HG03469 (cell line): Measurements from ENCODE around the gene RMC1.
"Not testable (repeated sequence)": the region's sequence is repeated elsewhere in the genome, so short reads cannot be mapped to it uniquely, and the experiment has no call there.

ENCODE experiments used
- ATAC-seq: cut with Tn5 transposase; IDR thresholded peaks from one replicate; pipeline ENCODE4 v1.9.1; 2021; ENCODE audit warnings: mild to moderate bottlenecking, moderate library complexity, moderate number of reproducible peaks; ENCODE audit not compliant: unreplicated experiment

Gene RMC1

GRCh38 chr18:23503038-23503962 is at the start of gene RMC1:
TSS of gene RMC1 (plus strand) at chr18:23503511. CDS start at chr18:23503619, 108 bp downstream.
- peak; percentile 58 for ATAC-seq

DNA sequence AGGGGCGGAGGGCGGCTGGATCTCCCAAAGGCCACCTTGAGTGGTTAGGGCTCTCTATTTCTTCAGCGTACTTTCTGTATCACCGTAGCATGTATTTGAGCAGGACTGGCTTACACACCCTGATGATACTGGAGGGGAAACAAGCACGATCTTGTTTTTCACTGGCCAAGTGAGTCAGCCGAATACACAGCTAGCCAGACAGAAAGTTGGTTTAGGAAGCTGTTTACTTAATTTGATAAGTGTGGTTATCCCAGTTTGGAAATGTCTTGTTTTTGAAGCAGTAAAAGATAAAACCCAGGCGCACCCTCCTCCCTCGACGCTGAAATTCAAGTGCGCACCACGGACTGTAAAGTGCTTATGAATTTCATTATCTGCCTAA is 49.6 kb upstream of the RMC1 start:
- no peak for ATAC-seq

DNA sequence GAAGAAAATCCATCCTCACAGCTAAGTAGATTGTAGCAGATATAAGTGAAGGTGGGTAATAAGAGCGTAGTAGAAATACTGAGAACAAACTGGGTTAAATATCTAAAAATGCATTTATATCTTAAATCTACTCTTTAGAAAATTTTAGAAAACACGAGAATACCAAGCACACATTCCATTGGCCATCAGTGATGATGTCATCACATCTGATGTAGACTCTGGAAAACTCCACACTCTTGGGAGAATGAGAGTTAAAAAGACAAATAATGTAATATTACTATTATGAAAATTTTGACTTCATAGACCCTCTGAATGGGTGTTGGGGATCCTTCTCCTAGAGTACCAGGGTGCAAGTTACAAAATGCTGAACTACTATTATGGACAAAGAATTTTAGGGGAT is 46.5 kb upstream of the RMC1 start:
- no peak for ATAC-seq

DNA sequence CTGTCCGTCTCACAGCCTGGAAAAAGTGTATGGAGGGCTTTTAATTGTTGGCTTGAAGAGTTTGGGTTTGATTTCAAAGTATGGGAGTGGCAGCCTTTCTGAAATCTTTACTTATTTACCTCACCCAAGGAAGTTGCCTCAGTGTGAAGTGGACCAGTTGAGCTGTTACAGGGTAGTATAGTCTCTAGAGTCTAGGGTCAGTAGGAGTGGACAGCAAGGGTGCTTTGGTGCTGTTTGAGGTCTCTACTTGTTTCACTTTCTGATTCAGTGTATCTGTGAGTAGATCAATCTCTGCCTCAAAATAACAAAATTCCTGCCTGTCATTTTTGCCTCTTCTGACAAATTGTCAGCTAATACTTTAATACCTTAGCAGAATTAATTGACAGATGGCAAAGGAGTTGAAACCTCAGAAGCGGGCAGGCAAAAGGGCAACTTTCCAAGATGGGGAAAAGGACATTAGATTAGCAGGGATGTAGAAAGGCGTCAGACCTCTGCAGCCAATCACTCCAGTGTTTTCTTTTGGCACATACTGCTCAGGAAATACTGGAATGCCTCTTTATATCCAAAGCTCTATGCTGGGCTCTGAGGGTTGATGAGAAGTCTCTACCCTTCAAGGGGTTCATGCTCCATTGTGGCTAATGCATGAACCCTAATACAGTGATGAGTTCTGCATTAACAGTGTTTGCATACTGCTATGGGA is 44.3 kb upstream of the RMC1 start:
- no peak for ATAC-seq

GRCh38 chr18:23459530-23459921 is 43.8 kb upstream of the RMC1 start:
- no peak for ATAC-seq

DNA sequence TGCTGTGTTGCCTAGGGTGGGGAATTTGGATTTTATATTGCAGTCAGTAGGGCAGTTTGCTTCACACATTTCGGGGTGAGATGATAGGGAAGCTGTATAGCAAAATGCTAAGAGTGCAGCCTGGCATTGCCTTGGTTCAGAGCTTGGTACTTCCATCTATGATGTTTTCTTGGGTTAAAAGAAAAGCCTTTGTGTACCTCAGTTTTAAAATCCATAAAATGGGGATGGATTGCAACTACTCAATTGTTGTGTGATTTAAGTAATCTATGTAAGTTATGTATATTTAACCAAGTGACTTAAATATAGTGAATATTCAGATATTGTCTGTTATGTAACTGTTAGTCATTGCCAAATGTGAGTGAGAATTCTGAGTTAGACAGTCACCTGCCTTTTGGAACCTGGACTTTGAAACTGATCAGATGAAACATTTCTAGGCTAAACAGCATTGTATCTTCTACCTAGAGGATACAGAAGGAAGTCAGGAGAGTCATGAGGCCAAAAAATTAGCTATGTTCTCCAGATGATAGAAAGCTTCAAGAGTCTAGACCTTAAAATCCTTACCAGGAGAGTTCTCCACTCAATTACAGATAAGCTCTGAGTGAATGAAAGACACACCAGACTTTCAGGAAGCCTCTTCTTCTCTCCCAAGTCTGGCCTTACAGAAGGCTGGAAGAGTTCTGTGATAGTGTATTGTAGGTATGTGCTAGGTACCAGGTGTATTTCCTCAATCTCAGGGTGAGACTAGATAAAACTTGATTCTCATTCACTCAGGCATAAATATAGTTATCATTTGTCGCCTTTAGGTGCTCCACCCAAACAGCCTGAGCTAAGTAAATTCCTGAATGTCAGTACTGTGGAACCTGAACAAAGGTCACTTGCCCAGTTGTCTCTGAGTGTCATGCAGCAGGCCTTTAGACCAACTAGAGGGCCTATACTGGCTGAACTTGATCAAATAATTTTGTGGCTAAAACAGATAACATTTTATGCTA is 42.7 kb upstream of the RMC1 start:
- ATAC-seq = no peak

DNA sequence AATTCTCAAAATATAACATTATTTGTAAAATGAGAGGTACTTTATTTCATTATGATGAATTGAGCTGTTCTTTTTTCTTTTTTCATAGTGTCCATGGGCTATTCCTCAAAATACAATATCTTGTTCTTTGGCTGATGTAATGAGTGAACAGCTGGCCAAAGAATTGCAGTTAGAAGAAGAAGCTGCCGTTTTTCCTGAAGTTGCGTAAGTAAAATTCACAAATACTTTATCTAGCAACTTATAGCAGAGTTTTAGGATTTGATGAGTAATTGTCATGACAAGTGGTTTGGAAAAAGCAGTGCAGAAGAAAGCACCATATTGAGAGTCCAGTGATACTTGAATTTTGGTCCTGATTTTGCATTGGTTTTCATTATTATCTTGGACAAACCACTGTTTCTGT is 40.4 kb upstream of the RMC1 start:
- no peak for ATAC-seq

GRCh38 chr18:23468753-23469459 is 34.4 kb upstream of the RMC1 start:
- ATAC-seq = no peak

- no peak for ATAC-seq
Observed at GRCh38 chr18:23470620-23471387, 32.5 kb upstream of the RMC1 start.

- ATAC-seq = no peak
Observed at GRCh38 chr18:23471486-23471885, 31.8 kb upstream of the RMC1 start.

DNA sequence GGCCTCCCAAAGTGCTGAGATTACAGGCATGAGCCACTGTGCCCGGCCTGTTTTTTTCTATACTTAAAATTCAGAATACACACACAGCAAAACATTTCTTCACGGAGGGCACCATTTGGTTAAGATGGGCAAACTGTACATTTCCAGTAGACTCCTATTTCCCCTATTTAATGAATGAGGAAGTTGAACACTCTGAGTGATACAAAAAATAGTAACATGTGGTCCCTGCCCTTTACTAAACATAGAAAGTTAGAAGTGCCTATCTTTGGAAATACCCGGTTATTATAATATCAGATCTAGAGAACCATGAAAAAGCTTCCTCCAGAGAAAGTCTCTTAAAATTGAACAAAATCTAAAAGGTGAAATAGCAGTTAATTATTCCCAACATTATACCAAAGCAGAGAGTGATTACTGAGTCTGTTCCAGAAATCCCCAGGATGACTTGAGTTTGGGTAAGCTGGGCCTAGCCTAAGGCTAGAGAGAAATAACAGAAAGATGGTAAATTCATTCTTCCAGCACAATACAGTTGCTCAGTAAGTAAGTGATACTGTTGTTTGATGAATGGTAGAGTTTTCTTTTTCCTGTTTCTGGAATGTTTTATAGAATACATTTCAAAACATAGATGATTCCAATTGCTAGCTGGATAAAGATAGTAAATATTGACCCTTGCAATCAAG is 23.3 kb upstream of the RMC1 start:
- ATAC-seq = peak; percentile 40

- no peak for ATAC-seq
Observed at GRCh38 chr18:23484561-23485182, 18.6 kb upstream of the RMC1 start.

- ATAC-seq = no peak
Observed at GRCh38 chr18:23485386-23485785, 17.9 kb upstream of the RMC1 start.

- no peak for ATAC-seq
Observed at GRCh38 chr18:23487738-23488570, 15.4 kb upstream of the RMC1 start.

DNA sequence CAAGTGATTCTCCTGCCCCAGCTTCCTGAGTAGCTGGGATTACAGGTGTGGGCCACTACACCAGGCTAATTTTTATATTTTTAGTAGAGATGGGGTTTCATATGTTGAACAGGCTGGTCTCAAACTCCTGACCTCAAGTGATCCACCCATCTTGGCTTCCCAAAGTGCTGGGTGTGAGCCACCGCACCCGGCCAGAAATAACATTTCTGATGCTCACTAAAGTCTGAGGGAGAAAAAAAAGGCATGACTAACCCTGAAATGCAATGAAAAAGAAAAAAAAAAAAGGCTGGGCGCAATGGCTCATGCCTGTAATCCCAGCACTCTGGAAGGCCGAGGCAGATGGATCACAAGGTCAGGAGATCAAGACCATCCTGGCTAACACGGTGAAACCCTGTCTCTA is 13.7 kb upstream of the RMC1 start:
- not testable (repeated sequence) for ATAC-seq

GRCh38 chr18:23493654-23494053 is 9.7 kb upstream of the RMC1 start:
- no peak for ATAC-seq

DNA sequence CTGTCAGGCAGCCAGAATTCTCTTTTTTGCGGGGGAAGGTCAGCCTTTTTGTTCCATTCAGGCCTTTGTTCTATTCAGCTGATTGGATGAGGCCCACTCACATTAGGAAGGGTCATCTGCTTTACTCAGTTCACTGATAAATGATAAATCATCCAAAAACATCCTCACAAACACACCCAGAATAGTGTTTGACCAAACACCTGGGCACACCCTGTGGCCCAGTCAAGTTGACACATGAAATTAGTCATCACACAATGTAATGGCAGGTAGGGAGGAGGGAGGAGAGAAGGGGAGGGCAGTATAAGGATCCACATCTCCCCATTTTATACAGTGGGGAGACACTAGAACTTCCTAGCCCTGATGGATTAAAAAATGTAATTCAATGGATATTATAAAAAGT is 8.3 kb upstream of the RMC1 start:
- ATAC-seq = no peak
